GM21528 (cell line): Measurements from ENCODE around the gene RABGAP1.

ENCODE experiments used
- ATAC-seq: cut with Tn5 transposase; IDR thresholded peaks from one replicate; pipeline ENCODE4 v1.9.1; 2021; ENCODE audit warnings: mild to moderate bottlenecking, moderate library complexity; ENCODE audit not compliant: unreplicated experiment, low FRiP score

Gene RABGAP1

GRCh38 chr9:123073441-123073840 is 132.6 kb downstream of the RABGAP1 start:
- no peak for ATAC-seq

GRCh38 chr9:123073991-123074422 is 133.2 kb downstream of the RABGAP1 start:
- ATAC-seq, result no peak

GRCh38 chr9:123074628-123075027 is 133.8 kb downstream of the RABGAP1 start:
- no peak for ATAC-seq

- ATAC-seq, result no peak
These were observed 139.6 kb downstream of the RABGAP1 start for GRCh38 chr9:123080444-123080843.

- ATAC-seq, result no peak
These were observed 141.0 kb downstream of the RABGAP1 start for GRCh38 chr9:123081824-123082223.

GRCh38 chr9:123083680-123084079 is 142.9 kb downstream of the RABGAP1 start:
- ATAC-seq, result no peak

- no peak for ATAC-seq
These were observed 143.4 kb downstream of the RABGAP1 start for GRCh38 chr9:123084256-123084655.

GRCh38 chr9:123085916-123086315 is 145.1 kb downstream of the RABGAP1 start:
- ATAC-seq, result no peak

- no peak for ATAC-seq
These were observed 146.6 kb downstream of the RABGAP1 start for GRCh38 chr9:123087359-123087888.

GRCh38 chr9:123089040-123089439 is 148.2 kb downstream of the RABGAP1 start:
- ATAC-seq, result no peak

- no peak for ATAC-seq
These were observed 149.0 kb downstream of the RABGAP1 start for GRCh38 chr9:123089790-123090189.

GRCh38 chr9:123090198-123090896 is 149.5 kb downstream of the RABGAP1 start:
- no peak for ATAC-seq

GRCh38 chr9:123090956-123091355 is 150.1 kb downstream of the RABGAP1 start:
- no peak for ATAC-seq

GRCh38 chr9:123091459-123091858 is 150.6 kb downstream of the RABGAP1 start:
- ATAC-seq, result no peak

- no peak for ATAC-seq
These were observed 152.3 kb downstream of the RABGAP1 start for GRCh38 chr9:123093141-123093540.

- no peak for ATAC-seq
These were observed 156.2 kb downstream of the RABGAP1 start for GRCh38 chr9:123096987-123097386.

- no peak for ATAC-seq
These were observed 156.7 kb downstream of the RABGAP1 start for GRCh38 chr9:123097430-123098095.

- ATAC-seq, result no peak
These were observed 157.3 kb downstream of the RABGAP1 start for GRCh38 chr9:123098096-123098459.

GRCh38 chr9:123099042-123099441 is 158.2 kb downstream of the RABGAP1 start:
- ATAC-seq, result no peak

- ATAC-seq, result no peak
These were observed 158.7 kb downstream of the RABGAP1 start for GRCh38 chr9:123099548-123099947.

GRCh38 chr9:123102375-123103113 is 161.7 kb downstream of the RABGAP1 start:
- ATAC-seq, result no peak
